H1 (cell line): ENCODE results near the gene BTAF1. TPM values are rescaled to one million over a fixed set of nuclear protein-coding genes. Genes with fewer than 3 reads are reported as not detected.

Source experiments
- CTCF ChIA-PET: fragments of 300-600 bp; sonication (Branson Sonifier 250); formaldehyde crosslinking; loops from one replicate; lab custom pipeline; 2021; ENCODE audit not compliant: partially characterized antibody; lab: Charles Lee
- POLR2A ChIA-PET: fragments of 300-600 bp; sonication (Branson Sonifier 250); formaldehyde crosslinking; loops from one replicate; lab custom pipeline; 2021; ENCODE audit warnings: inconsistent platforms; ENCODE audit not compliant: partially characterized antibody; lab: Charles Lee
- DNase-seq, 2 experiments: peaks; one replicate each; pipeline versions ENCODE4 v3.0.0 to v3.0.0-alpha.2; 2010 to 2022; ENCODE audit warnings: low spot score in 2 of 2, low read depth in 1 of 2, mixed read lengths in 1 of 2
- FAIRE-seq: peaks from 2 replicates; lab custom pipeline; 2011; peaks lifted over from hg19 to GRCh38; lab: Jason Lieb, UNC
- H2AFZ ChIP-seq: 2 replicates; pipeline ENCODE4 v1.8.1; 2012; ENCODE audit warnings: low read length, inconsistent platforms
- H2AK5ac ChIP-seq: 2 replicates; pipeline ENCODE4 v1.6.1; 2013; ENCODE audit warnings: low read depth, low read length
- H2BK120ac ChIP-seq: replicated peaks from 2 replicates; pipeline ENCODE3; 2013; ENCODE audit warnings: low read depth, low read length, inconsistent platforms
- H2BK12ac ChIP-seq: 2 replicates; pipeline ENCODE4 v1.6.1; 2013; ENCODE audit warnings: low read depth, low read length
- H2BK15ac ChIP-seq: 2 replicates; pipeline ENCODE4 v1.6.1; 2013; ENCODE audit warnings: low read length
- H2BK20ac ChIP-seq: 2 replicates; pipeline ENCODE4 v1.6.1; 2013; ENCODE audit warnings: low read length
- H2BK5ac ChIP-seq: 2 replicates; pipeline ENCODE4 v1.6.1; 2013; ENCODE audit warnings: low read depth, low read length
- H3K14ac ChIP-seq: 2 replicates; pipeline ENCODE4 v1.6.1; 2013; ENCODE audit warnings: inconsistent platforms; ENCODE audit not compliant: insufficient read length
- H3K18ac ChIP-seq: 2 replicates; pipeline ENCODE4 v1.6.1; 2013; ENCODE audit warnings: low read length; ENCODE audit errors: extremely low read depth
- H3K23ac ChIP-seq: 2 replicates; pipeline ENCODE4 v1.6.1; 2013; ENCODE audit warnings: inconsistent platforms; ENCODE audit not compliant: insufficient read length
- H3K23me2 ChIP-seq: 2 replicates; pipeline ENCODE4 v1.6.1; 2013; ENCODE audit warnings: low read depth, low read length
- H3K27ac ChIP-seq: 2 replicates; pipeline ENCODE4 v1.6.1; 2011; ENCODE audit warnings: low read depth, low read length, inconsistent platforms
- H3K27me3 ChIP-seq, 4 experiments: replicated peaks in 1 of 4; 1 replicate in 1 of 4; 2 replicates in 3 of 4; pipeline versions ENCODE4 v1.6.1 to v1.8.1; 2011 to 2013; ENCODE audit warnings: low read length in 3 of 4, mild to moderate bottlenecking in 3 of 4, inconsistent platforms in 2 of 4, mixed read lengths in 2 of 4, moderate library complexity in 1 of 4; ENCODE audit not compliant: control insufficient read depth in 3 of 4, insufficient read depth in 3 of 4; ENCODE audit errors: extremely low read depth in 1 of 4
- H3K36me3 ChIP-seq, 4 experiments: 2 replicates each; pipeline versions ENCODE4 v1.6.1 to v1.8.1; 2011 to 2013; ENCODE audit warnings: mild to moderate bottlenecking in 4 of 4, low read length in 3 of 4, moderate library complexity in 2 of 4, control low read depth in 1 of 4, inconsistent platforms in 1 of 4; ENCODE audit not compliant: insufficient read depth in 4 of 4, control insufficient read depth in 2 of 4
- H3K4ac ChIP-seq: replicated peaks from 2 replicates; pipeline ENCODE3; 2013; ENCODE audit warnings: low read length, low read depth, mixed read lengths, inconsistent platforms; ENCODE audit not compliant: insufficient read length
- H3K4me1 ChIP-seq, 4 experiments: replicated peaks in 1 of 4; 1 replicate in 1 of 4; 2 replicates in 3 of 4; pipeline versions ENCODE4 v1.6.1 to v1.8.1; 2011 to 2013; ENCODE audit warnings: low read length in 3 of 4, inconsistent platforms in 2 of 4, mixed read lengths in 1 of 4; ENCODE audit not compliant: insufficient read depth in 4 of 4, control insufficient read depth in 3 of 4
- H3K4me2 ChIP-seq, 2 experiments: 2 replicates each; pipeline versions ENCODE4 v1.6.1 to v1.8.1; 2011 to 2013; ENCODE audit warnings: low read depth in 2 of 2, low read length in 2 of 2, control low read depth in 1 of 2, inconsistent platforms in 1 of 2, mild to moderate bottlenecking in 1 of 2; ENCODE audit not compliant: insufficient read depth in 1 of 2
- H3K4me3 ChIP-seq, 4 experiments: fragments of 200-600, 300-600 bp in 1 of 4; sonication (generic), shearing (Covaris generic), sonication (Bioruptor Twin) in 1 of 4; 2 replicates each; pipeline versions ENCODE4 v1.5.1 to v1.8.1; 2011 to 2016; ENCODE audit warnings: low read length in 4 of 4, low read depth in 3 of 4, control low read depth in 2 of 4, inconsistent platforms in 2 of 4, mild to moderate bottlenecking in 2 of 4, mixed read lengths in 1 of 4, moderate library complexity in 1 of 4; ENCODE audit not compliant: insufficient read depth in 2 of 4; ENCODE audit errors: extremely low read depth in 1 of 4
- H3K56ac ChIP-seq: replicated peaks from 2 replicates; pipeline ENCODE3; 2013; ENCODE audit warnings: low read depth, mild to moderate bottlenecking, mixed read lengths, low read length, inconsistent platforms; ENCODE audit not compliant: insufficient read length
- H3K79me1 ChIP-seq: 2 replicates; pipeline ENCODE4 v1.6.1; 2013; ENCODE audit warnings: low read depth, low read length, control low read depth
- H3K79me2 ChIP-seq, 2 experiments: 2 replicates each; pipeline versions ENCODE4 v1.6.1 to v1.8.1; 2012 to 2013; ENCODE audit warnings: low read length in 2 of 2, mild to moderate bottlenecking in 2 of 2, inconsistent platforms in 1 of 2; ENCODE audit not compliant: insufficient read depth in 2 of 2, control insufficient read depth in 1 of 2
- H3K9ac ChIP-seq, 4 experiments: replicated peaks in 1 of 4; 1 replicate in 1 of 4; 2 replicates in 3 of 4; pipeline versions ENCODE4 v1.6.1 to v1.8.1; 2011 to 2013; ENCODE audit warnings: low read depth in 3 of 4, low read length in 3 of 4, control low read depth in 2 of 4, mild to moderate bottlenecking in 2 of 4, moderate library complexity in 2 of 4, inconsistent platforms in 1 of 4; ENCODE audit errors: extremely low read depth in 1 of 4
- H3K9me3 ChIP-seq, 2 experiments: 2 replicates each; pipeline versions ENCODE4 v1.6.1 to v1.8.1; 2012 to 2013; ENCODE audit warnings: mild to moderate bottlenecking in 2 of 2, moderate library complexity in 2 of 2, control low read depth in 1 of 2, inconsistent platforms in 1 of 2, low read depth in 1 of 2, low read length in 1 of 2, mixed read lengths in 1 of 2; ENCODE audit not compliant: insufficient read depth in 2 of 2
- H4K20me1 ChIP-seq, 2 experiments: replicated peaks in 1 of 2; 2 replicates each; pipeline versions ENCODE3 to v1.8.1; 2011 to 2013; ENCODE audit warnings: inconsistent platforms in 2 of 2, low read length in 2 of 2, mild to moderate bottlenecking in 1 of 2; ENCODE audit not compliant: insufficient read depth in 2 of 2, control insufficient read depth in 1 of 2
- H4K5ac ChIP-seq: 2 replicates; pipeline ENCODE4 v1.6.1; 2013; ENCODE audit warnings: low read length, low read depth, mixed read lengths, inconsistent platforms; ENCODE audit not compliant: insufficient read length
- H4K8ac ChIP-seq: 2 replicates; pipeline ENCODE4 v1.8.0; 2013; ENCODE audit warnings: mild to moderate bottlenecking, moderate library complexity, low read length, inconsistent platforms; ENCODE audit not compliant: insufficient read depth; ENCODE audit errors: extremely low read depth
- H4K91ac ChIP-seq: replicated peaks from 2 replicates; pipeline ENCODE3; 2013; ENCODE audit warnings: low read length, mixed read lengths, inconsistent platforms; ENCODE audit not compliant: insufficient read length
- BACH1 ChIP-seq: IDR thresholded peaks from 2 replicates; pipeline ENCODE4 v1.6.1; 2012; ENCODE audit warnings: low read length, improper control_type of control experiment
- CEBPB ChIP-seq: IDR thresholded peaks from 2 replicates; pipeline ENCODE4 v1.6.1; 2012; ENCODE audit warnings: low read depth, low read length
- JUN ChIP-seq: IDR thresholded peaks from 2 replicates; pipeline ENCODE4 v1.6.1; 2011; ENCODE audit warnings: low read depth, mild to moderate bottlenecking, improper control_type of control experiment, low read length
- POLR2A ChIP-seq, 2 experiments: IDR thresholded peaks; 1 replicate in 1 of 2; 2 replicates in 1 of 2; pipeline ENCODE4 v1.6.1; 2011; ENCODE audit warnings: low read depth in 2 of 2, low read length in 2 of 2, mild to moderate bottlenecking in 2 of 2; ENCODE audit errors: control extremely low read depth in 1 of 2
- RNF2 ChIP-seq: fragments of 200-900, 300-1000 bp; sonication (generic); IDR thresholded peaks from 2 replicates; pipeline ENCODE4 v1.7.1; 2016; ENCODE audit warnings: borderline replicate concordance, low read depth, mild to moderate bottlenecking, antibody characterized with exemption, low read length; ENCODE audit not compliant: poor library complexity, severe bottlenecking; ENCODE audit errors: missing control alignments
- RXRA ChIP-seq: IDR thresholded peaks from 2 replicates; pipeline ENCODE4 v1.6.1; 2011; ENCODE audit warnings: low read depth, mild to moderate bottlenecking, low read length, moderate library complexity; ENCODE audit not compliant: insufficient read depth
- SIN3A ChIP-seq, 2 experiments: IDR thresholded peaks in 1 of 2; conservative IDR thresholded peaks in 1 of 2; 2 replicates each; pipeline ENCODE4 v1.6.1; 2011 to 2012; ENCODE audit warnings: low read length in 2 of 2, improper control_type of control experiment in 1 of 2, low read depth in 1 of 2, mild to moderate bottlenecking in 1 of 2
- TAF1 ChIP-seq: IDR thresholded peaks from 2 replicates; pipeline ENCODE4 v1.6.1; 2011; ENCODE audit warnings: mild to moderate bottlenecking, low read depth, low read length
- whole genome bisulfite sequencing, 2 experiments: shearing (Covaris generic) in 1 of 2; methylation state at CpG; one replicate each; pipeline versions ENCODE4 v1.1.6 to v1.1.7; 2013 to 2015; ENCODE audit warnings: low lambda C conversion rate in 2 of 2, mixed read lengths in 2 of 2, inconsistent platforms in 1 of 2, low coverage in 1 of 2, missing lambda C conversion rate in 1 of 2; ENCODE audit not compliant: insufficient replicate concordance in 2 of 2, insufficient coverage in 1 of 2, insufficient read length in 1 of 2; ENCODE audit errors: extremely low coverage in 1 of 2, missing lambda C conversion rate in 1 of 2; 5-methylcytosine and 5-hydroxymethylcytosine counted together
- polyA plus RNA-seq, 7 experiments: library from polyadenylated mRNA; depleted of rRNA in 3 of 7; stranded (reverse) in 5 of 7; unstranded in 2 of 7; fragments of >200 nt in 5 of 7; fragments of 200-250 nt in 2 of 7; gene quantifications; 1 replicate in 5 of 7; 2 replicates in 1 of 7; 4 replicates in 1 of 7; pipeline versions ENCODE4 v1.2.1 to v1.2.3, GENCODE V29; 2011 to 2013; ENCODE audit warnings: missing spikeins in 2 of 7, mixed read lengths in 2 of 7
- total RNA-seq: library from RNA; stranded (reverse); fragmentation: NEBNext Ultra II Directional; extraction: Animal tissue kit (Norgen Biotek cat#: 25700); gene quantifications from 2 replicates; pipeline ENCODE4 v1.2.1, GENCODE V29; 2021
- TF ChIP-seq, protein P1 (sequence below): IDR thresholded peaks from 2 replicates; pipeline ENCODE4 v1.6.1; 2012; ENCODE audit warnings: low read length, inconsistent platforms
- TF ChIP-seq, protein P2 (sequence below): IDR thresholded peaks from 2 replicates; pipeline ENCODE4 v1.6.1; 2012; ENCODE audit warnings: inconsistent platforms

BTAF1 gene
- total and polyA plus RNA-seq, 2 of the 8 experiments (the other 6 are each of a cell fraction or from before 2014, with no cell fraction given): 24.5 to 39.1 TPM

GRCh38 chr10:91931526-91932190 lies 8.1 kb downstream of the BTAF1 start:
- peaks cover 13 to 17% of the 10 kb centered on the region in 2 experiments for H4K20me1 ChIP-seq
- no peak overlapping the region for H3K9ac ChIP-seq
- no peak overlapping the region for H3K27ac ChIP-seq
- no peak overlapping the region for H2BK12ac ChIP-seq
- DNase-seq (no peak), FAIRE-seq (no peak)
- no peak overlapping the region for H3K56ac ChIP-seq
- no peak overlapping the region for H2BK20ac ChIP-seq
- no peaks in the 10 kb centered on the region for H3K4me1 ChIP-seq
- no peak overlapping the region for H4K5ac ChIP-seq
- H3K4me3 ChIP-seq: no peak overlapping the region
- WGBS, 2 experiments: 87% methylated on average over 3 of the region's 3 CpGs; no CpG with 5 or more reads in 1 of the 2 experiments
- H3K4ac ChIP-seq: no peak overlapping the region
- no peak overlapping the region for H3K14ac ChIP-seq
- no peak overlapping the region for H2BK5ac ChIP-seq
- peaks cover 0 to 30% (median 12%) of the 10 kb centered on the region in 4 experiments; a peak in 5 of 8 replicates for H3K36me3 ChIP-seq
- H3K79me2 ChIP-seq: peaks cover 9 to 94% of the 10 kb centered on the region in 2 experiments; a peak in 3 of 4 replicates
- H4K91ac ChIP-seq: no peak overlapping the region
- no peak overlapping the region for H3K4me2 ChIP-seq
- H2BK120ac ChIP-seq: no peak overlapping the region
- no peaks in the 10 kb centered on the region for H3K9me3 ChIP-seq
- no peak overlapping the region for H3K18ac ChIP-seq
- no peak overlapping the region for H4K8ac ChIP-seq
- no peak overlapping the region for H3K23ac ChIP-seq
- peaks cover 8% of the 10 kb centered on the region for H3K79me1 ChIP-seq
- H2AFZ ChIP-seq: no peak overlapping the region
- ChIA-PET CTCF (interaction anchor here (0.6 to 2.6 kb wide), 6 partner anchors 10 to 542 kb away, joined by 3 to 11 read pairs (median 3); no protein-coding TSS in a partner anchor), POLR2A (interaction anchor here (1.1 to 1.9 kb wide), 2 partner anchors 8 to 9 kb away, joined by 4 to 6 read pairs; partner anchors contain the start of gene BTAF1)
- no peaks in the 10 kb centered on the region for H3K27me3 ChIP-seq
- H2BK15ac ChIP-seq: no peak overlapping the region
- no peak overlapping the region for H2AK5ac ChIP-seq
- no peaks in the 10 kb centered on the region for H3K23me2 ChIP-seq
- TF ChIP-seq TAF1: no peak
- TF ChIP-seq, protein P1, sequence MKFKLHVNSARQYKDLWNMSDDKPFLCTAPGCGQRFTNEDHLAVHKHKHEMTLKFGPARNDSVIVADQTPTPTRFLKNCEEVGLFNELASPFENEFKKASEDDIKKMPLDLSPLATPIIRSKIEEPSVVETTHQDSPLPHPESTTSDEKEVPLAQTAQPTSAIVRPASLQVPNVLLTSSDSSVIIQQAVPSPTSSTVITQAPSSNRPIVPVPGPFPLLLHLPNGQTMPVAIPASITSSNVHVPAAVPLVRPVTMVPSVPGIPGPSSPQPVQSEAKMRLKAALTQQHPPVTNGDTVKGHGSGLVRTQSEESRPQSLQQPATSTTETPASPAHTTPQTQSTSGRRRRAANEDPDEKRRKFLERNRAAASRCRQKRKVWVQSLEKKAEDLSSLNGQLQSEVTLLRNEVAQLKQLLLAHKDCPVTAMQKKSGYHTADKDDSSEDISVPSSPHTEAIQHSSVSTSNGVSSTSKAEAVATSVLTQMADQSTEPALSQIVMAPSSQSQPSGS: no peak
- no peak for TF ChIP-seq JUN
- no peak for TF ChIP-seq BACH1
- no peak for TF ChIP-seq POLR2A (IDR thresholded peaks at IDR 0.05; ENCODE audit: control extremely low read depth in 1 of 2, low read depth in 2 of 2, low read length in 2 of 2)
- TF ChIP-seq RXRA: no peak
- TF ChIP-seq CEBPB: no peak
- no peak for TF ChIP-seq RNF2
- TF ChIP-seq, protein P2, sequence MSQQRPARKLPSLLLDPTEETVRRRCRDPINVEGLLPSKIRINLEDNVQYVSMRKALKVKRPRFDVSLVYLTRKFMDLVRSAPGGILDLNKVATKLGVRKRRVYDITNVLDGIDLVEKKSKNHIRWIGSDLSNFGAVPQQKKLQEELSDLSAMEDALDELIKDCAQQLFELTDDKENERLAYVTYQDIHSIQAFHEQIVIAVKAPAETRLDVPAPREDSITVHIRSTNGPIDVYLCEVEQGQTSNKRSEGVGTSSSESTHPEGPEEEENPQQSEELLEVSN: no peak
- TF ChIP-seq SIN3A (conservative IDR thresholded peaks at IDR 0.05 in 1 of 2, IDR thresholded peaks at IDR 0.05 in 1 of 2; ENCODE audit: low read depth in 1 of 2, low read length in 2 of 2): no peak
